GM19351 (cell line): ENCODE measurements around the gene WDFY1.

ENCODE experiments used
- ATAC-seq: cut with Tn5 transposase; IDR thresholded peaks from one replicate; pipeline ENCODE4 v1.9.1; 2021; ENCODE audit warnings: mild to moderate bottlenecking, moderate library complexity; ENCODE audit not compliant: unreplicated experiment

Gene WDFY1, protein sequence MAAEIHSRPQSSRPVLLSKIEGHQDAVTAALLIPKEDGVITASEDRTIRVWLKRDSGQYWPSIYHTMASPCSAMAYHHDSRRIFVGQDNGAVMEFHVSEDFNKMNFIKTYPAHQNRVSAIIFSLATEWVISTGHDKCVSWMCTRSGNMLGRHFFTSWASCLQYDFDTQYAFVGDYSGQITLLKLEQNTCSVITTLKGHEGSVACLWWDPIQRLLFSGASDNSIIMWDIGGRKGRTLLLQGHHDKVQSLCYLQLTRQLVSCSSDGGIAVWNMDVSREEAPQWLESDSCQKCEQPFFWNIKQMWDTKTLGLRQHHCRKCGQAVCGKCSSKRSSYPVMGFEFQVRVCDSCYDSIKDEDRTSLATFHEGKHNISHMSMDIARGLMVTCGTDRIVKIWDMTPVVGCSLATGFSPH

DNA sequence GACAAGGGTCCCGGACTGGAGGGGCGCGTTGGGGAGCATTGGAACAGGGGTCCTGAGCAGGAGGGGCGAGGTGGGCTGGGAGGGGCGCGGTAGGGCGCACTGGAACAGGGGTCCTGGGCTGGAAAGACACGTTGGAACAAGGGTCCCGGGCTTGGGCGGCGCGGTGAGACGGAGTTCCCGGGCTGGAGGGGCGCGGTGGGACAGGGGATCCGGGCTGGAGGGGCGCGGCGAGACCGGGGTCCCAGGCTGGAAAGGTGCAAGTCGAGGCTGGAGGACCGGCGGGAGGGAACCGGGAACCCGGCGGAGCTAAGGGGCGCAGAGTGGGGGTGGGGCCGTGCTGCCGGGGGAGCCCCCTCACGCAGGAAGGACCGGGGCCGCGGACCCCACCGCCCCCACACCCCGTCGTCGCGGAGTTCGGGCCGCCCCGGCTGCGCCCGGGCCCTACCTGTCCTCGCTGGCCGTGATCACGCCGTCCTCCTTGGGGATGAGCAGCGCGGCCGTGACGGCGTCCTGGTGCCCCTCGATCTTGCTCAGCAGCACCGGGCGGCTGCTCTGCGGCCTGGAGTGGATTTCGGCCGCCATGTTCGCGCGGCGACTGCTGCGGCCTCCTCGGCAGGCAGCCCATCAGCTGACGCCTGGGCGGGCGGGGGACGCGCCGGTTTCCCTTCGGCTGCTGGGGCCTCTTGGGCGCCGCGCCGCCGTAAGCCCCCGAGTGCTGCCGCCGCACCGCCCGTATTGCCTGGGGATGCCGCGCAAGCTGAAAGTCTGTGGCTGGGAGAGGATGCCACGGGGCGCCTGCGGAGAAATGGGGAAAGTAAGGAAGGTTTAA, at the start of gene WDFY1:
Gene WDFY1, minus strand, starts transcription at position 633 of the 829 bp plus-strand sequence. Its CDS starts 51 bp downstream, at position 582.
- ATAC-seq, result peak; percentile 70

DNA sequence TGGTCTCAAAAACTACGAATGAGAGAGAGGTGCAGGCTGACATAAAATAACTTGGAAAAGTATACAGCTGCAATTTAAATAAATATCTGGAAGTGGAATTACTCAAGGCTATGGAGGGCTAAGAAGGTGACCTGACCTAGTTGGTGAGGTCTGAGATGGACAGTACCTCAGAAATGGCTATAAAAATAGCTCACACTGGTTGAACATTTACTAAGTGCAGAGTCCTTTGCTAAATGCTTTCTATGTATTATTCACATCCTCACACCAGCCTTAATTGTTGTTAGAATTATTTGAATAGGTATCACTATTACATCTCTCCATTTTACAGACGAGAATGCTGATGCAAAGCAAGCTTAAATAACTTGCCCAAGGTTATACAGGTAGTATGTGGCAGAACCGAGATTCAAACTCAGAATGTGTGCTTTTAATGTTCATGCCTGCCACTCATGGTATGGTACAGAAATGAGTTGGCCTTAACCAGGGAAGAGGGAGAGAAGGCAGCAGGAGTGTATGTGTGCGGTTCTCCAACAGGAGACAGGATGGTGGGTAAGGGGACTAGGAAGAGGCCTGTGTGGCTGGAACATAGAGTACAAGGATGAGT, 49.5 kb upstream of the WDFY1 start:
- no peak for ATAC-seq

DNA sequence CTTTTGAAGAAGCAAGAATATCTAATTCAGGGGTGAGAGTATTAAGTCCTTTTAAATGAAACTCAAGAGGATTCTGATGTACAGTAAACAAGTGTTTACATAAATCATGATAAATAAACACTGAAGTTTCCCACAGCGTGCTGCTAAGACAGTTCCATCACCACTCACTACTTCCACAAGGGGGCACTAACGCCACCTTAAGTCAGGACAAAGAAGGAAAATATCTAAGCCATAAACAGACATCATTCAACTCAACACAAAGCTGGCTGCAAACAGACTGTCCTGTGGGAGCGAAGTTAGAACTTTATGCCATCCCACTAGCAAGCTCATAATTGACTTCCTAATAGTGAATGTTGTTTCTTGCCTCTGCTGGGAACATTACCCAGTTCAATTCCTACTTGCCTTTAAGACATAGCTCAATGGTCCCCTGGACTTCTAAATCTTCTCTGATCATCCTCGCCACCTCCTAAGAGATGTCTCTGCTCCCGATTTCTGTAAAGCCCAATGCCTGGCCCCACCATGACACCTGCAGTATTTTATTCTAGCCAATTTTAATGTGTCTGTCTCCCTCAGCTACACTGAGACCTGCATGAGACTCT, 48.6 kb upstream of the WDFY1 start:
- ATAC-seq, result peak; percentile 88

DNA sequence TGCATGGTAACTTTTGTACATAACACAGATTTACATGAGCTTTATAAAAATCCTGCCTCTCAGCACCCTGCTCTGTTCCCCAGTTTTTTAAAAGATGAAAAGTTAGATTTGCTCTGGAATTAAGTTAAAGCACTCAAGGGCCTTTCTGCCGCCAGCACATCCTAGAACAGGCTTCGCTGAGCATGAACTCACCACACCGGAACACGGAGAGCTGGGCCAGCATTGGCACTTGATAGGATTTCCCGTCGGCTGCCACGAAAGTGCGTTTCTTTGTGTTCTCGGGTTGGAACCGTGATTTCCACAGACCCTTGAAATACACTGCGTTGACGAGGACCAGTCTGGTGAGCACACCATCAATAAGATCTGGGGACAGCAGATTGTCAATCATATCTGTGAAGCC, 46.5 kb upstream of the WDFY1 start:
- no peak for ATAC-seq

DNA sequence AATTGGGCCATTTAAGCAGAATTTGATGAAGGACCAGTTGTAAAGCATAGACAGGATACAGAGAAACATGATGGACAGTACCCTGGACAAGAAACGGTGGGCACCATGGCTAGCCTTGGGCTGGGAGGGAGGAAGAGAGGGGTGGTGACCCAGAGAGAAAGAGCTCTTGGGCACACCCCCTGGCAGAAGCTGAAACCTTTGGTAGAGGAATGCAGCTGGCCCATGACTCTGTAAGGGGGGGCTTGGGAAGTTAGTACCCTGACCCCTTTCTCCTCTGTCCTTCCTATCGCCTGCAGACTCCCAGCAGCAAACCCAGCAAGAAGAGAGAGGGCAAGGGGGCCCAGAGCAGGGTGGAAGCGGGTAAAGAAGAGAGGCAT, 44.7 kb upstream of the WDFY1 start:
- ATAC-seq, result no peak

DNA sequence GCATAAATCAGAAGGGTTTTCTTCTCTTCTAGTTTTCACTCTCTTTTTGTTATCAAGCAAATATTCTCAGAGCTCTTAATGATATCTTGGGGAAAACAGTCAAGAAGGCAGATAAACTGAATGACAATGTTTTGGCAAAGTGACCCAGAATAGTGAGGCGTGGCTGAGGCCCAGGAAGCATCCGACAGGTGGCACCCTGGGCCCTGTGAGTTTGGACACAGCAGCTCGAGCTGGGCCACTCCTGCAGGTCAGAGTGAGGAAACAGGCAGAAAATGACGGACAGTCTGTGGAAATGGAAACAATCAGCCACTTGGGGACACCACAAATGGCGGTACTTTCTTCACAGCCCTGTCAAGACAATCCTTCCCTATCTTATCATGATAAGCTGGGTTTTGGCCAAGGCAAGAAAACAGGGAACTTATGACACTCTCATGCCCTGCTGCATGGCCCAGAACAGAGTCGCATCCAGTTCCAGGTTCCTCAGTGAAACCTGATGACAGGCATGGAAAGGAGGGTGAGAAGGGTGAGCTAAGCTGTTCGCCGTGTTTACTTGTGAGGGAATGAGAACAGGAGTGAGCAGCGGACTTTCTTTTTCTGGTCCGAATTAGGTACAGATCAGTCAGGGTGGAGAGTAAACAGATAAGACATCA, 44.2 kb upstream of the WDFY1 start:
- no peak for ATAC-seq

DNA sequence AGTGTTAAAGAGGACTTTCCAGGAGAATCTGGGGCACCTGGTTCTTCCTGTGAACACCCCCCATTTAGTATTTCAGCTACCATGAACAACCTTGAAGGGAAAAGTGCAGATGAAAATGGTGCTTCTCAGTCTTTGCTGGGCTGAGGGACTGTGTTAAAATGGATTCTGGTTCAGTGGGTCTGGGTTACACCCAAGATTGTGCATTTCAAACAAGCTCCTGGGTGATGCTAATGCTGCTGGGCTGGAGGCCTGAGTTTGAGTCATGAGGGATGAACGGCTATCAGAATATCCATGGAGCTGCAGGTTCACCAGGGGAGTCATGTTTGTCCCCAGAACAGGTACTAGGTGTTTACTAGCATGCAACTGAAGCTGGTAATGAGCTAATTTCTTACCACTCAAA, 36.1 kb upstream of the WDFY1 start:
- no peak for ATAC-seq

DNA sequence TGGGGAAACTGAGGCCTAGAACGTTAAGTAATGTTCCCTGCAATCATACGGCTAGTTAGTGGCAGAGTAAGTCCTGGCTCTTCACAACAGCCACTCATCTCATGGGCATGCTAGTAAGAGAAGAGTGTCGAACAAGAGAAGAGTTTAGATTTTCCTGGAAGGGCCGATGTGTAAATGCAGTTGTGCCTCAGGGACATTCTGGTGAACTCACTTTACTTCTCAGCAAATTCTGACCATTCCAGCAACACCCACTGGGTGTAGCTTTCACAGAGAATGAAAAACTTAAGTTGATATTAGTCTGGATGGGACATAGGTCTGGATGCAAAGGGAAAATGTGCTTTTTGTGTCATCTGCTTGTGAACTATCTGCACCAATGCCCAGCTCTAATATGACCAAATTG, 35.7 kb upstream of the WDFY1 start:
- no peak for ATAC-seq

DNA sequence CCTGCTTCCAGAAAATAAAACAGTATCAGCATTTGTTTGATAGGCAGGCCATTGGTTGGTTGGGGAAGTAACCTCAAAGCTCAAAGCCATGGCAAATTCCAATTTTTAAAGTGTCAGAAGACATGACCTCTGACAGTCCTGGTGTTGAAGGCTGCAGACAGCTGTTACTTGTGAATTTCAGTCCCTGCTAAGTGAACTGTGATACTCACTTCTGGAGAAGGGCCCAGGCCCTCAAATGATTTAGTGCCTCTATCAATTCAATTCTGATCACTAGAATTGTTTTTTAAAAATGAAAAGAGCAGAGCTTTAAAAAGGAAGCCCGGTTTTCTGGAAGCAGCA, 35.2 kb upstream of the WDFY1 start:
- ATAC-seq, result no peak

DNA sequence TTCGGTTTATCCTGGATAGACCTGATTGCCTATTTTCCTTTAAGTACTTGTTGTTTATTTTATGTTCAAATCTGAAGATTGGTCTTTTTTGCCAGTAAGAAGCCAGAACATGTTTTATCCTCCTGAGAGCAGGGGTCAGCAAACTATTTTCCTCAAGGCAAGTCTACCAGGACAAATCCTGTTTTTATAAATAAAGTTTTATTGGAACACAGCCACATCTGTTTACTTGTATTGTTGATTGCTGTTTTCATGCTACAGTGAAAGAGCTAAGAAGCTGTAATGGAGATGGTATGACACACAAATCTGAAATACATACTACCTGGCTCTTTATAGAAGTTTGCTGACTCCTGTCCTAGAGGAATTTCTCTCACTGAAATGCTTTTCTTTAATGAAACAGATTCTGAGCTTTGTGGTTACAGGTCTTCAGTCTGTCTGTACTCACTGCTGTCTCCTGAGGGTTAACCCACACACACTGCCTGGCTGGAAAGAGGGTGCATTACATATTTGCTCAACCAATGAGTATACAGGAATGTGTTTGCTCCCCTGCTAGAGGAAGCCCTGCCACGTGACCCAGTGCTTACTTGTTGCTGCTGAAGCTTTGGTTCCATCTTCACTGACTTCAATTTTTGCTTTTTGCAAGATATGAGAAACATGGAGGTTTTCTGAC, 34.7 kb upstream of the WDFY1 start:
- ATAC-seq, result peak; percentile 66

DNA sequence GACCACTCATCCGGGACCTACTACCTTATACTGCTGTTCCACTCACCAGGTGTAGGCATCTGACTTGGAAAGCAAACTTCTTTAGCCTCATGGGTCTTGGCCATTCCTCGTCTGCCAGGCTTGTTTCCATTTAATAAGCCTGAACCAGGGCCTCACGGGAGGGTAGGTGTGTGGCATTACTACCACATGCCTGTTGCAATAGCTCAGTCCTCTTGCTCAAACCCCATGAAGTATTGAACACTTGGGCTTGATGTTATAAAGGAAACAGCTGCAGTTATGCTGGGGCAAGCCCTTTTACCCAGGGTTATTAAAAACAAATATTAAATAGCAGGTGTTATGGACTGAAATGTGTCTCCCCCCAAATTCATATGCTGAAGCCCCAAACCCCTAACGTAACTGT, 33.3 kb upstream of the WDFY1 start:
- no peak for ATAC-seq

DNA sequence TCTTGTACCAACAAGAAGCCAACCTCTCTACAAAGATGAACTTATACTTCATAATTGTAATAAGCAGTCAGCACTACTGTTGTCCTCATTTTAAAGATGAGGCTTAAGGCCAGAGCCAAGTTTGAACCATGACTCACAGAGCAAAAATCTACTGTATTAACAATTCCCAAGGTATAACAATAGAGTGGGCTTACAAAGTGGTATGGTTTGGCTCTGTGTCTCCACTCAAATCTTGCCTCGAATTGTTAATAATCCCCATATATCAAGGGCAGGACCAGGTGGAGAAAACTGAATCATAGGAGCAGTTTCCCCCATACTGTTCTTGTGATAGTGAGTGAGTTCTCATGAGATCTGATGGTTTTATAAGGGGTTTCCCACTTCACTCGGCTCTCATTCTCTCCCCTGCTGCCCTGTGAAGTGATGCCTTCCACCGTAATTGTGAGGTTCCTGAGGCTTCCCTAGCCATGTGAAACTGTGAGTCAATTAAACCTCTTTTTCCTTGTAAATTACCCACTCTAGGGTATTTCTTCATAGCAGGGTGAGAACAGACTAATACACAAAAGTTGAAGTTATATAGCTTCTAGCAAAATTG, 31.6 kb upstream of the WDFY1 start:
- no peak for ATAC-seq

DNA sequence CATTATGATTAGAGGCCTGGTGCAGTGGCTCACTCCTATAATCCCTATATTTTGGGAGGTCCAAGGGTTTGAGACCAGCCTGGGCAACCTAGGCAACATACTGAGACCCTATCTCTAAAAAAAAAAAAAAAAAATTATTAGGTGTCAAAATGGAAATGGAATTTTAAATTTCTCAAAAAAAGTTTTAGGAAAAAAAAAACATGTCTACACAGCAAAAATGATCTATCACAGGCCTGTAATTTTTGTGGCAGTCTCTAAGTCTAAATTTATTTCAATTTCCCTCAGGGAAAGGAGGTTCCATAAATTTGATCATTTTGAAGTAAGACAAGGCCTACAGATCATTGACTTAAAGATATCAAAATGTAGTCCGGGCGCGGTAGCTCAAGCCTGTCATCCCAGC, 28.5 kb upstream of the WDFY1 start:
- ATAC-seq, result no peak

DNA sequence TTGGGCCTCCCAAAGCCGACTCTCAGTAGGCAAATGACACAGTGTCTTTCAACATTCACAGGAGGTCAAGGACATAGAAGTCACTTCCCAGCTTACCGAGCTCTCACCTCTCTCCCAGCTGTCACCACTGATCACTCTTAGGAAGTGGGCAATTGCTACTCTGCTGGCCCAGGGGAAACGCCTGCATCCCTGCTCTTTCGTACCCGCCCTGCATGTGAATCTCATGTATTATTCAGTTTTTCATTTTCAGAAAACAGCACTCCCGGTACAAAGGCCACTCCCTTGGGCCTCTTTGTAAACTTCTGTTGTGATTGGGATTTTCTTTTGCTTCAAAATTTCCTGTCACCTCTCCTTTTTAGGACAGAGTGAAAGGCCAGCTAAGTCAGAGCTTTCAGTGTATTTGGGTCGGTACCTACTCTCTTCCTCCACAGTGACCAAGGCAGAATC, 27.5 kb upstream of the WDFY1 start:
- ATAC-seq, result no peak

DNA sequence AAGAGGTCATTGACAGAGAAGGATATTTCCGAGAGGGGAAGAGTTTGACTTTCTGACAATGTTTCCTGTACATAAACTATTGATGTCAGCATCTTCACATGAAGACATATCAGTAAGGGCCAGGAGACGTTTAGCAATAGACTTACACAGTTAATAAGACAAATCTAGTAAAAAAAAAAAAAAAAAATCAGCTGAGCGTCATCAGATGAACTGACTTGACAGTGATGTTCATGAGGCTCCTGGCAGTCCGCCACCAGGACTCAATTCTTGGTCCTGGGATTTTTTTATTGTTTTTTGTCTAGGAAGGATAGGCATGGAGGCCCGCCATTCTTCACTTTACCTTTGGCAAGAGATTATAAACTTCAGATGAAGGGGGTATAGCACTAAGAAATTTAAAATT, 26.6 kb upstream of the WDFY1 start:
- ATAC-seq, result no peak

DNA sequence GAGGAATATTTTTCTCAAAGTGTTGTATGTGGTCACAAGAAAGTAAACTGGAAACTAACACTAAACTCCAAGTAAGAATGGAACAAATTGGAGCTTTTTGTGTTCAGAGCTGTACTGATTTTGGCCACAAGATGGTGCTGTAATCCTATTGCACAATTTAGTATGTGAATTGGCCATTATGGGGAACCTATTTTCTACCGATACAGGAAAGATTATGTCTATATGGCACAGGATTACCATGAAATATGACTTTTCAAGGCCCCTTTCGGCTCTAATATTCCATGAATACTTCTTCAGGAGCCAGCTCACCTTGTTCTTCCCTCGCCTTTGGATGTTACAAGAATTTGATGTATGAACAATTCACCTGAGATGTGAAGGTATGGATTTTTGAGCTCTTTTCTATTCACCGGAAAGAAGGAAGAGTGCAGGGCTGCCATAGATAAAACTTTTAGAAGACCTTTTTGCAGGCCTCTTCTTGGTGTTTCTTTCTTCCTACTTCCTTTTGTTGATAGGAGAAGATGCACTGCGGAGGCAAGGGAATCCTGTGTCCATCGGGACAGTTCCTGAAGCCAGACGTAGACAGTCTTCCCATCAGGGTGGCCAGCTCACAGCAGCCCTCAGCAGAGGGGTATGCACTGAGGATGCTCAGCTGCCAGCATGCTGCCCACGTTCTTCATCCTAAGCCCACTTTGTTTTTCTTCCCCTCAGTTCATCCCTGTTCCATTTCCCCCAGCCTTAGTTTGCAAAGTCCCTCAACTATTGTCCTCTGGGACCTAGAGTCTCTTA, 25.4 kb upstream of the WDFY1 start:
- peak; percentile 81 for ATAC-seq

DNA sequence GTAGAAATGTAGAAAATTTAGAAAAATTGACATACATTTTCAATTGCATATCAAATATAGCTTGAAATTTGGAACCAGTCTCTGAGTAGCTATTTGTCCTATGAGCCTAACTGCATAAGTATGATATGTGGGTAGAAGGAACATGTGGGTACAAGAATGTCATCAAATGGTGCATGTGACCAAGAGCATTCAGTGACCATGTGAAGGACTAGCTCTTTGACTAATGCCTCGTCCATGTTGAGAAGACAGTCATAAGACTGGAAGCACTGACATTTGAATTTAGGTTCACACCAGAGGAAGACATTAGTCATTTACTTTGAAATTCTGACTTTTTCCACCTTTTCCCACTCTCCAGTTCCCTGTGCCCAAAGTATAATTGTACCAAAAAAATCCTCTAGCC, 24.7 kb upstream of the WDFY1 start:
- no peak for ATAC-seq

DNA sequence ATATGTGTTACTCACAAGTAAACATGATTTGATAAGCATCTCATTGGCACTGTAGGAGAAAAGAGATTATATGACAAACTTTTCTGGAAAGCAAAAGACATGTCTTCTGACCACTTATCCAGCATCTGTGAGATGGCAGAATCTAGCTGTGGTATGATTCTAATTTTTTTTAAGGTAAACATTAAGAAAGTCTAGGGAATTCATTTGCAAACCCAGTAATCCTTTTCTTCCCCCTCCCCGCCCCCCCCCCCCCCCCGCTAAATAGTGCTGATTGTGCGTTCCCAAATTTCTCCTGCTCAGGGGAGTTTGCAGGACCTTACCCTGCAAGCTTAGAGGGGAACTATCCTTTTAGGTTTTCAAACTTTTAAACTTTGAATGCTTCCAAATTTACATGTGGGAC, 24.2 kb upstream of the WDFY1 start:
- ATAC-seq, result no peak

DNA sequence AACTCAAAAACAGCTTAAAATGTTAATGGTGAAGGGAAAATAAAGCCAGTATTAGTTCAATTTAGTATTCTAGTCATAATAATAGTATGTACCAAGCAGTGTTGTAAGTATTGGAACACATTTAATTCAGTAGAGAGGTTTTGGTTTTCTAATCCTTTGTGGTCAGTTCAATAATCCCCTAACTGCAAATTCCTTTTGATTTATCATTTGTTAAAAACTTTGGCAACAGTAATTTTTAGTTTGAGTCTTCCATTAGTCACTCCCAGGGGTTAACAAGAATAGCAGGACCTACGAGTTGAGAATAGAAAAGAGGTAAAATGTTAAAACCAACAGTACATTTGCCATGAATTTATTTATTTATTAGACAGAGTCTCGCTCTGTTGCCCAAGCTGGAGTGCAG, 22.8 kb upstream of the WDFY1 start:
- ATAC-seq, result no peak
